ENCODE data around the gene RASSF3.
"Not testable (repeated sequence)": the region's sequence is repeated elsewhere in the genome, so short reads cannot be mapped to it uniquely, and the experiment has no call there.

Gene RASSF3, protein sequence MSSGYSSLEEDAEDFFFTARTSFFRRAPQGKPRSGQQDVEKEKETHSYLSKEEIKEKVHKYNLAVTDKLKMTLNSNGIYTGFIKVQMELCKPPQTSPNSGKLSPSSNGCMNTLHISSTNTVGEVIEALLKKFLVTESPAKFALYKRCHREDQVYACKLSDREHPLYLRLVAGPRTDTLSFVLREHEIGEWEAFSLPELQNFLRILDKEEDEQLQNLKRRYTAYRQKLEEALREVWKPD

DNA sequence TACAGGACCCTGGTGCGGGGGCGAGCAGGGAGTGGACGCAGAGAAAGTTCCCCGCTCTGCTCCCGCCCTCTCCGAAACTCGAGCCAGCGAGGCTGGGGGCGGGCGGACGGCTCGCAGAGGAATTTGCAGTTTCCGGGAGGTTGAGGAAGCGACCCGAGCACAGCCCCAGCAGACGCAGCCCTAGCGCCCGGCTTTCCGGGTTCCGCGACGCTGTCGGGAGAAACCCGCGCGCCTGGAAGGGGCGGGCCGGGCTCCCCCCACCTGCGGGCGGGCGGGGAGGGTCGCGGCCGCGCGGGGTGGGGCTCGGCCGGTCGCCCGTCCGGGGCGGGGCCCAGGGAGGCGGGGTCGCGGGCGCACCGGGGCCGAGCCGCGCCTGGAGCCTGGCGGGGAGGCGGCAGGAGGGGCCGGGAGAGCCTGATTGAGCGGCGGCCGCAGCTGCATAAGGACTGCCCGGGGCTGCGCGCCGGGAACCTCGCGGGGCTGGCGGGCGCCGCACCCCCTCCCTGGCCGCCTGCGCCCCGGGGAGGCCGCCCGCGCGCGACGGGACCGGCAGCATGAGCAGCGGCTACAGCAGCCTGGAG lies at the start of gene RASSF3:
Gene RASSF3 (plus strand): TSS at position 417 of the 581 bp plus-strand sequence. CDS start 138 bp downstream, at position 555.
- DNase-seq, result no peak

DNA sequence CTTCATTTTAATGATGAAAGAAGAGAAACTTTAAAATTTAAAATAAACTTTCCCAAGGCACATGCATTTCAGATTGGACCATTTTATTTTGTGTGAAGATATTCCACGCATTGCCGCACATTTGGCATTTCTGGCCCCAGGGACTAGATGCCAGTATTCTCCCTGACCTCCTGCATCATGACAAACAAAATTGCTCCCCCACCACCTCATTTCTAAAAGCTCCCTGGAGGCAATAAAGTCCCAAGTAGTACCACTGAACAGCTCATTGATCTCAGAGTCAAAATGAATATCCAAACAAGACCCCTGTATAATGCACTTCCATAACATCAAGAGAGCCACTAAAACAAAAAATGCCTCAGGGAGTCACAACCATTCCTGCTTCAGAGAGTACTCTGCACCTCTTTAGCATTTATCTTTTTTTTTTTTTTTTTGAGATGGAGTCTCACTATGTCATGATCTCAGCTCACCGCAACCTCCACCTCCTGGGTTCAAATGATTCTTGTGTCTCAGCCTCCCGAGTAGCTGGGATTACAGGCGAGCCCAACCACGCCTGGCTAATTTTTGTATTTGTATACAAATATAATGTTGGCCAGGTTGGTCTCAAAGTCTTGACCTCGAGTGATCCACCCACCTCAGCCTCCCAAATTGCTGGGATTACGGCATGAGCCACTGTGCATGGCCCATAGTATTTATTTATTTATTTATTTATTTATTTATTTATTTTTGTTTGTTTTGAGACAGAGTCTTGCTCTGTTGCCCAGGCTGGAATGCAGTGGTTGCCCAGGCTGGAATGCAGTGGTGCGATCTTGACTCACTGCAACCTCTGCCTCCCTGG lies 48.8 kb upstream of the RASSF3 start:
- no peak for DNase-seq

DNA sequence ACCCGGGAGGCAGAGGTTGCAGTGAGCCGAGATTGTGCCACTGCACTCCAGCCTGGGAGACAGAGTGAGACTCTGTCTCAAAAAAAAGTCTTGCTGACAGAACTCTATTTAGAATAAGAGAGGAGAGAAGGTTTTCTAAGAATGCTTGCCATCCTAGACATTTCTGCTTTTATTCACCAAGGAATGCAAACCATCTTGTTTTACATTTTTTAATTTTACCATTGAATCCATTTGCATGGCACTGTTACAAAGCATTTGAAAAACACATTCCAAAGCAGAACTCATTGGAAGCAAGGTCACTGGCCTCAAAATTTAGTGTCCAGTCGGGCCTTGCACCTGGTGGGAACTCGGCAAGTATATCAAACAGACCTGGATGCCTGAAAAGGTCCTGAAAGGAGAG lies 44.2 kb upstream of the RASSF3 start:
- DNase-seq, result no peak

DNA sequence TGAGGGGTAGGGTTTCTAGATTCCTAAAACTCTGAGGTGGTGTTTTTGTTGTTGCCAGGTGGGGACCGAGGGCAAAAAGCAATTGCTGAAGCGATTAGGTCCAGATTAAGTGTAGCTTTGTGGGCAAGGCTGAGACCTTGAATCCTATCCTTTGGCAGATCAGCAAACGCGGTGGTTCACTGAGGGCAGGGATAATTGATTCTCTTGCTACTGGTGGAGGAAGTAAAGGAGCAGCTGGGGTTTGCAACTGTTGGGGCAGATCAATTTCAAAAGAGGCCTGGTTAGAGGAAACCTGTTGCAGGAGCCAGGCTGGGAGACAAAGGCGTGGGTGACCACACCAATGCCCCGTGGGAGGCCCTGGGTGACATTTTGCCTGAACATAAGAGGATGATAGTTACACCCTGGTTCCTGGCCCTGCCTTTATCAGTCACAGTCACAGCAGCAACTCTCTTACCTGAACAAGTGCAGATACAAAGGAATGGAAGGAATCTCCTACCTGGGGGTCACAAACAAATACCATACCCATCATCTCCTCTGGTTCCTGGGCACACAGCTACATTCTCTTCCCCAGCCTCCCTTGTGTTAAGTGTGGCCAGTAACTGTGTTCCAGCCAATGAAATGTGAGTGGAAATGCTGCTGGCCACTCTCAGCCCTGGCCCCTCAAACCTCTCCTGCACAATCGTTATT lies 43.3 kb upstream of the RASSF3 start:
- no peak for DNase-seq

DNA sequence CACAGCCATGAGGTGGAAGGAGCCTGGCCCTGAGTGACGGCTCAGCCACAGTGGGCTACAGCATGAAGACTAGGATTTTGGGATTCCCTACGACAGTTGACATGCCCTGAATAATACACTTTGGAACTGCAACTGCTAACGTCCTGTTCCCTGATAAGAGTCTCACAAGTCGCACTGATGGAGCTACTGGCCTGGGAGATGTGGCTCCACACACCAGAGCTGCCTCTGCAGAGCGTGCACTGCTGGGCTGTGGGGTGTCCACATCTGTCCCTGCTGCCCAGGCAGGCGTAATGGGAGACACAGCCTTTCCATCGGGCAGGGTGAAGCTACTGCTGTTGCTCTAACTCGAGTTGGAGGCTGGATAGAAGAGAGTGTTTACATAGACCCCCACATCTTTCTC lies 42.7 kb upstream of the RASSF3 start:
- no peak for DNase-seq

DNA sequence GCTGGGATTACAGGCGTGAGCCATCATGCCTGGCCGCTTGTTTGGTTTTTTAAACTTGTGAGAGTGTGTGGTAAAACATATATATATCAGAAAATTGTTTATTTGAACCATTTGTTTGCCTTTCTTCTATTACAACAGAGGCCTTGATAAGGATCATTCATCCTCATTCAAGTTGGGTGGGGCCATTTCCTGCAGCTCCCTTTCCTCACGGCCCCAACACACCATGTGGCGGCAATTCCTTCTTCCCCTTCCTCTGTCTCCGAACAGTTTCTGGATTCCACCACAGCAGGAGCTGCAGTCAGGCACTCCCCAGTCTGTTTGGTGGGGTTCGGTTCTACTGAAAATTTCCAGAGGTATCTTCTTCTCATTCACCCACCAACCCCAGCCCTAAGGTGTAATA lies 42.0 kb upstream of the RASSF3 start:
- no peak for DNase-seq

DNA sequence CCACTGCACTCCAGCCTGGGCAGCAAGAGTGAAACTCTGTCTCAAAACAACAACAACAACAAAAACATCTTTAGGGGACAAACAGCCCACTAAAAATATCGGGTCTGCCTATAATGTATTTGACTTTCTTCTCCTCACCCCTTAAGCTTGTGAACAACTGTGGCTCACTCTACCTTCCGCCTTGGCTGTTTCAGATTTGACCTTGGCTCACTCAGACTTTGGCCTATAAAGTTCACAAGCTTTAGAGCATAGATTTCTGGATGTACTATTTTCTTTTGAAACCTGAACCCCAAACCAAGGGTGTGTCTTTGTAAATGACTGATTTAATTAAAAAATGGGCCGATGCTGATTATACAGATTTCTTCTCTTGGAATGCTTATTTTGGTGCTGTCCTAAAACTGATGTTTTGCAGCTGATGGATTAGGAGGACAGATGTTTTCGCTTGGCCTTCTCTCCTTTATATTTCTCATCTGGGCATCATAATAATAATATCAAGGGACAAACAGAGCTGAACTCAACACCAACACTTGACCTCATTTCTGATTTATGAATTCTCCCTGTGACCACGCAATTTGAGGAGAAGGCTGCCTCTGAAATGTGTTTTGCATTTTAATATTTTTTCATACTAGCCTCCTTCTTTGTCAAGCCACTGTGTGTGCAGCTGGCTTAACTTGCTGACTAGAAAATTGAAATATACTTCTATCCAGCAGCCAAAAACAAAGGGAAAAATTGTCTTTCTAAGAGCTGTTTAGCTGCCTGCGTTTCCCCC lies 40.2 kb upstream of the RASSF3 start:
- DNase-seq, result no peak

DNA sequence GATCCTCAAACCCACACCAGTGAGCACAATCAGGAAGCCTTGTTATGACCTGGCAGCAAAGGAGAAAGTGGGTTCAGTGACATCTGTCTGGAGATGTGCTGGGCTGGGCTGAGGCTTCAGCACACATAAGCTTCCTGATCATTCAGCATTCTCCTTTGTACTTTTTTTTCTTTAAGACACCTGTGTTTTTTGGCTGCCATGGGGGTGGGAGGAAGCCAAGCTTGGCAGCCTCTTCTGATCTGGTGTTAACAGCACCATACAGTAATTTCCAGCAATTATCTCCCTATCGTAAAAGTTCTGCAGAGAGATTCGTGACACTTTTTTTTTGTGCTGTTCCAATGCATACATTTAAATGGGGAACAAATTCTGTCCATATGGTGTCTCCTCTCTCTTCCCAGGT lies 38.9 kb upstream of the RASSF3 start:
- DNase-seq, result no peak

DNA sequence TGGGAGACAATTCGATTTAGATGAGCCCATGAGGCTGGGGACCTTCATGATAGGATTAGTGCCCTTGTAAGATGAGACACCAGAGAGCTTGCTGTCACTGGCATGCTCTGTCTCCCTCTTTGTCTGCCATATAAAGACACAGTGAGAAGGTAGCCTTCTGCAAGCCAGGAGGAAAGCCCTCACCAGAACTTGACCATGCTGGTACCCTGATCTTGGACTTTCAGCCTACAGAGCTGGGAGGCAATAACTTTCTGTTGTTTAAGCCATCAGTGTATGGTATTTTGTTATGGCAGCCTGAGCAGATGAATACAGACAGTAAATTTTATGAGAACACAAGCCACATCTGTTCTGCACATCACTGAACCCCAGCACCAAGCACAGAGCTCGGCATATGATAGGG lies 38.1 kb upstream of the RASSF3 start:
- DNase-seq, result no peak

DNA sequence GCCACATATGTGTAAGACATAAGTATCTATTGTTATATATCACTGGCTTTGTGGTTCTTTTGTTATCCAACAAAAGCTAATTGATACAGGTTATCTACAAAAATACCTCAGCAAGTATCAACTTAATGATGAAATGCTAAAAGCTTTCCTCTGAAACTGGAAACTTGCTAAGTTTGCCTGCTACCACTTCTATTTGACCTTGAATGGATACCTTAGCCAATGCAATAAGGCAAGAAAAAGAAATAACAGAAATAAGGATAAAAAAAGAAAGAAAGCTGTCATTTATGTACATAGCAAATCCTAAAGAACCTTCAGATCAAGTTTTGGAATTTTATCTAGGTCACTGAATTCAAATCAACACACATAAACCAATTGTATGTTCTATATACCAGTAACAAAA lies 35.5 kb upstream of the RASSF3 start:
- no peak for DNase-seq

DNA sequence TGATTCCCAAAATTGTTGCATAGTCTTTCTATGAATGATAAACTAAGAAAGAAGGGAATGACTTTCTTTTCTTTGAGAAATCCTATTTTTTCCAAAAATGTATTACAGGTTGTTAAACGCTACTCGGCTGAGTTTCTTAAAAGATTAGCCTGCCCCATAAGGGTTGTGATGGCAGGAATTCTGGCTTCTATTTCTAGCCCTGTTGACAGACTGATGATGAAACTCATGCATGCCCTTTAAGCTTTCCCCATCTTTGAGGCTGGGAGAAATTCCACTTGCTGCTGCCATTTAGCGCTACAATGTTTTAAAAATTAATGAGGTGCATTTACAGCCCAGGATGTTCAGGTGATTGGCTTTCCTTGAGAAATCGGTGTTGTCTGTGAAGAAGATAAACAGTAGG lies 33.2 kb upstream of the RASSF3 start:
- DNase-seq, result no peak

DNA sequence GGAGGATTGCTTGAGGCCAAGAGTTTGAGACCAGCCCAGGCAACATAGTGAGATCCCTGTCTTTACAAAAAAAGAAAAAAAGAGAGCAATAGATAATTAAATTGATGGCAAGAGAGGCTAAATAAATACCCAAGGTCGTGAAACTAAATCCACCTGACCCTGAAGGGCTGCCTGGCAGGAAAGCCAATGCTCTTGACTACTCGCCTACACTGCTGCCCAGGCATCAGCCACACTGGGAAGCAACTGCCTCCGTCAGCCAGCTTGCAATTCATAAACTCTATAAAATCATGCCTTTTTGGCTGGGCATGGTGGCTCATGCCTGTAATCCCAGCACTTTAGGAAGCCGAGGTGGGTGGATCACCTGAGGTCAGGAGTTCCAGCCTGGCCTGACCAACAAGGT lies 31.7 kb upstream of the RASSF3 start:
- DNase-seq, result no peak

DNA sequence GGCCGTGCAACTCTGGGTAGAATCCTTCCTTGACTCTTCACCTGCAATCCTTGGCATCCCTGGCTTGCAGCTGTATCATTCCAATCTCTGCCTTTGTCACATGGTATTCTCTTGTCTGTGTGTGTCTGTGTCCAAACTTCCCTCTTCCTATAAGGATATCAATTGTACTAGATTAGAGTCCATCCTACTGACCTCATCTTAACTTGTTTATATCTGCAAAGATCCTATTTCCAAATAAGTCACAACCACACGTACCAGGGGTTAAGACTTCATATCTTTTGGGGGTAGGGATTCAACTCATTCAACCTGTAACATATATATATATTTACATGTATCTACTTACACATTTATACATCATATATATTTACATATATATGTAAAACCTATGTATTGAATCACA lies 29.6 kb upstream of the RASSF3 start:
- no peak for DNase-seq

DNA sequence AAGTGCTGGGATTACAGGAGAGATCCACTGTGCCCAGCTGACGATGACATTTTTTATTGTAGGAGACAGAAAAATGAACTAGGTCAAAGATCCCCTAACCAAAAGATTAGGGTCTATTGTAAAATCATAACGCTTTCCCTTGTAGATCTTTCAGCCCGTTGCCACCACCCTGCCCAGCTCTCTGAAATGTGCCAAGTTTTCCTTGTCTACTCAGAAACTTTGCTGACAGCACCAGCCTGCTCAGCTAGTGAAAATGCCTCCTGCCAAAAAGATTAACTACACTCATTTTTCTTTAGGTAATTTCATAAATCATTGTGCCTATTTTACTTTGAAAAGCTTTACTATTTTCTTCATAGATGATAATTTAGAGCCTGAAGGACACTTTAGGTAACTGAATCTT lies 28.2 kb upstream of the RASSF3 start:
- DNase-seq, result no peak

DNA sequence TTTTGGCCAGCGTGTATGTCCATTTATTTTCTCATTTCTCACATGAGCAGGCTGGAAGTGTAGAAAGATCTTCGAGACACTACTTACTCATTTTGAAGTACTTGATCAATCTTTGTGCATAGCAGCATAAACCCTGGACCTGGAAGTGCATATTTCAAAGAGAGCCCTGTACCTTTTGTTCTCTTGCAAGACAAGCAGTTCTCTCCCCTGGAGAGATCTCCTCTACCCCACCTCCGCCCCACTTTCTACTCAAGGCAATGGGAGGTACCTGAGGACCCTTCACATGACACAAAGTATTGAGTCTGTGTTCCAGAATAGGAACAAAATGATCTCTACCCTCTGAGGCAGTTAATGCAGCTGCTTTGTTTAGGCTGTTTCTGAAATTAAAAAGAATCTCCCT lies 27.4 kb upstream of the RASSF3 start:
- no peak for DNase-seq

DNA sequence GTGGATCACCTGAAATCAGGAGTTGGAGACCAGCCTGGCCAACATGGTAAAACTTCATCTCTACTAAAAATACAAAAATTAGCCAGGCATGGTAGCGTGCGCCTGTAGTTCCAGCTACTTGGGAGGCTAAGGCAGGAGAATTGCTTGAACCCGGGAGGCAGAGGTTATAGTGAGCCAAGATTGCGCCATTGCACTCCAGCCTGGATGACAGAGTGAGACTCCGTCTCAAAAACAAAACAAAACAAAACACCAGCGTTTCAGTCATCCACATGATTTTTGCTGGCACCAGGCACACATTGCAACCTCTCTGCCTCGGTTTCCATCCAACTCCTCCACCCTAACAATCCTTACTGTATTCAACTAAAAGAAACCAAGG lies 26.9 kb upstream of the RASSF3 start:
- DNase-seq, result not testable (repeated sequence)

DNA sequence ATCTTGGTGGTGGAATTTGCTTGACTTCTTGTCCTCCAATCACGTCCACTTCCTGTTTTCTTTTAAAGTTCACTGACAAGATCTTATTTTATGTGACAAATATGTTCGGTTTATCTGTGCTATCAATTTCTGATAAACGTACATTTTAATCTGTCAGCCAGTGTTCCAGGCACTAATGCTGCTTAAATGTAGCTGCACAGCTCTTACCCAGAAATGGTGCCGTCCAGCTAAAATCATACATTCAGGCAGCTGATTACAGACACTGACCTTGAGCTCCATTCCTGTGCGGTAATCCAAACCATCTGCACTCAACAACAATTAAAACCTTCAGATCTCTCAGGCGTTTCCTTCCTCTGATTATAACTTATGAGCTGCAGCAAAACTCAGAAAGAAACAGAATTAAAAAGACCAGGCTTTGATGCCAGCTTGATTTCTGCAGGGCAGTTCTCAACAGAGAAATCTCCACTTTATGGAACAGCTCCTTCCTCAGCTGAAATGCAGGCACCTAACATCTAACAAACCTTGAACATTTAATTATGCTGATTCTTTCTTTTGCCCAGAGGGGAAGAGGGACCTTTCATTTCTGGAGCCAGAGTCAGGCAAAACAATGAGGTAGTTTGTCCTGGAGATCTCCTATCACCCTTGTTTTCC lies 26.4 kb upstream of the RASSF3 start:
- no peak for DNase-seq

DNA sequence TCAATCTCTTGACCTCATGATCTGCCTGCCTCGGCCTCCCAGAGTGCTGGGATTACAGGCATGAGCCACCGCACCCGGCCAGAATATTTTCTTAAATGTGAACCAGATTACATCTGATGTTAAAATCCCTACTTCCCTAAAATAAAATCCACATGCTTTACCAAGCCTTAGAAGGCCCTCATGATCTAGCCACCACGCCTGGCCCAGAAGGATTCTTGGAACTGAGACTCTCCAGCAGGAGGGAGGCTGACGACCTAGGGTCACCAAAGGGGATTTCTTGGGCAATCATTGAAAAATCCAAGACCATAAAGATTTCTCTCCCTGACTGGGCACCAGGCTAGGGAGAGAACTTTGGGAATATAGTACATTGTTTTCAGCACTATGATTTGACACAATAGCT lies 25.2 kb upstream of the RASSF3 start:
- no peak for DNase-seq

DNA sequence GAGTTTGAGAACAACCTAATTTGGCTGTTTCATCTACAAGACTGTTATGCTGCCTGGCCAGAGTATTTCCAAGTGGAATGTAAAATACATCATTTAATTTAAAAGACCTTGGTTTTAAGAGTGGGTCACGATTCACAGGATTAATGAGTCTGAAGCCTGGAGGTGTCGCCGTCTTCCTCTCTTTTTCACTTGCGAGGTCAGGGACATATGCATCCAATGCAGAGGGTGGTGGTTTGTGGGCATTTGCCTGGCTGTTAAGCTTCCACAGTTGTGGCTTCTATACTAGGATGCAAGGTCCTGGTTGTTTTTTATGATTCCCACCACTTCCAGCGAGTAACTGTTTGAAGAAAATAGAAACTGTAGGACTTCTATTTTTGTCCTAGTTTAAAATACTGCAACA lies 22.8 kb upstream of the RASSF3 start:
- no peak for DNase-seq

DNA sequence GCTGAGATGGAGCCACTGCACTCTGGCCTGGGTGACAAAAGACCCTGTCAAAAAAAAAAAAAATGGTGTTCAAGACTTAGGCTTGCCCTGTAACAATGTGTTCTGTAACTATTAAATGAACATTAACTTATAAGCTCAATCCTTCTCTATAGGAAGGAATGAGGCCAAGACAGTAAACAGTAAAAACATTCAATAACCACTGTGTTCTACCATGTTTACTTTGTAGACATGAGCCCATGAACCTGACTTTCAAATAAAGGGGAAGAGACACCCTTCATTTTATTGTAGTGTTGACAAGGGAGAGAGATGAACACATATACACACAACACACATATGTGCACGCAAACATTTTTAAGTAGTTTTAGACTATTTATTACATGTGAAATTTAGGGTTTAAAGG lies 20.1 kb upstream of the RASSF3 start:
- DNase-seq, result no peak

DNA sequence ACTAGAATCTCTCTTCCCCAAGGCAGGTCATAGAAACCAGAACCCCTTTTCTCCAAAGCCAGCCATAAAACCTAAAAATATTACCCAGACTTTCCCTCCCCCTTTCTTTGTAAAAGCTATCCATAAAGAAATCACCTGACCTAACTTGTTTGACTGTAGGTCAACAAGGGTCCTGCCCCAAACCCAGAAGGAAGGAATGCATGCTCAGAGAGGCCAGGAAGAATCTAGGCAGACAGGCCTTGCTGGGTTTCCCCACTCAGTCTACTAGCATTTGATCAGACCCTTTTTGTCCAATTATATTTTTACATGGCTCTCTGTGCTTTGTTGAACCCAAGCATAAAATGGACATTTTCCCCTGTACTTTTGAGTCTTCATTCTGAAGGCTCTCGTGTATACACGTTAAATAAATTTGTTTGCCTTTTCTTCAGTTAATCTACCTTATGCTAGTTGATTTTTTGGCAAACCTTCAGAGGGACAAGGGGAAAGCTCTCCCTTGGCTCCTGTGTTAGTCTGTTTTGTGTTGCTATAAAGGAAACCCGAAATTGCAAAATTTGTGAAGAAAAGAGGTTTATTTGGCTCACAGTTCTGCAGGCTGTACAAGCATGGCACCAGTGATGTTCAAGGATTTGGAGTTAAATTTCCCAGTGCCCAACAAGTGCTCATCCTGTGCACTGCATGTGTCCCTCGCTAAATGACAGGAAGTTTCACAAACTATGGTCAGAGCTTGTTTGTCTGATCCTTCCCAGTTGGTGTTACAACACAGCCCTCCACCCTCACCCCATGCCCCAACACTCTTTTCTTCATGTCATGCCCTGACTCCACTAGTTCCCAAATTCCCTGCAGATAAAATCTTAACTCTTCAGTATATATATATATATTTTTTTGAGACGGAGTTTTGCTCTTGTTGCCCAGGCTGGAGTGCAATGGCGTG lies 14.2 kb upstream of the RASSF3 start:
- no peak for DNase-seq
